GM12801 (cell line): ENCODE data around the gene ALPL.

ENCODE experiments used
- CTCF ChIP-seq: IDR thresholded peaks from one replicate; pipeline ENCODE4 v1.5.1; 2011; ENCODE audit warnings: control low read depth; ENCODE audit not compliant: insufficient read length; ENCODE audit errors: extremely low read depth

ALPL gene

GRCh38 chr1:21604208-21604957 lies 95.2 kb downstream of the ALPL start:
- TF ChIP-seq CTCF: no peak

GRCh38 chr1:21605012-21605715 lies 95.9 kb downstream of the ALPL start:
- no peak for TF ChIP-seq CTCF

GRCh38 chr1:21605964-21606705 lies 96.9 kb downstream of the ALPL start:
- TF ChIP-seq CTCF: no peak

GRCh38 chr1:21607549-21608529 lies 98.6 kb downstream of the ALPL start:
- no peak for TF ChIP-seq CTCF

- TF ChIP-seq CTCF: no peak
These were observed 99.6 kb downstream of the ALPL start for GRCh38 chr1:21608798-21609197.

- TF ChIP-seq CTCF: no peak
These were observed 100.8 kb downstream of the ALPL start for GRCh38 chr1:21610027-21610426.
